Neural cell (in vitro differentiated cells): Measurements from ENCODE around the gene CSTF1. TPM values are rescaled to one million over a fixed set of nuclear protein-coding genes. Genes with fewer than 3 reads are reported as not detected.

Source experiments
- H2AFZ ChIP-seq: fragments of 200-600, 300-800 bp; sonication (generic), shearing (Covaris generic); 2 replicates; pipeline ENCODE4 v1.6.0; 2014; ENCODE audit warnings: low read depth, mild to moderate bottlenecking, antibody characterized with exemption, low read length, moderate library complexity
- H3F3A ChIP-seq: fragments of 200-600 bp; shearing (Covaris generic); 2 replicates; pipeline ENCODE4 v1.6.1; 2016; ENCODE audit warnings: mild to moderate bottlenecking, moderate library complexity, mixed read lengths, antibody characterized with exemption, low read length; ENCODE audit not compliant: insufficient read depth, poor library complexity, severe bottlenecking
- H3K27ac ChIP-seq: fragments of 200-600, 300-800 bp; sonication (generic), shearing (Covaris generic); 2 replicates; pipeline ENCODE4 v1.5.1; 2014; ENCODE audit warnings: mild to moderate bottlenecking, low read length, moderate library complexity
- H3K27me3 ChIP-seq: fragments of 300-800, 200-600 bp; sonication (generic), shearing (Covaris generic); 2 replicates; pipeline ENCODE4 v1.6.0; 2014; ENCODE audit warnings: mild to moderate bottlenecking, low read depth, low read length, moderate library complexity; ENCODE audit not compliant: insufficient read depth
- H3K36me3 ChIP-seq: fragments of 300-800, 200-600 bp; sonication (generic), shearing (Covaris generic); 2 replicates; pipeline ENCODE4 v1.5.1; 2014; ENCODE audit warnings: mild to moderate bottlenecking, antibody characterized with exemption, low read length, moderate library complexity; ENCODE audit not compliant: insufficient read depth
- H3K4me2 ChIP-seq: fragments of 300-800, 200-600 bp; sonication (generic), shearing (Covaris generic); 2 replicates; pipeline ENCODE4 v1.6.0; 2014; ENCODE audit warnings: mild to moderate bottlenecking, low read length
- H3K4me3 ChIP-seq: fragments of 300-800, 200-600 bp; sonication (generic), shearing (Covaris generic); 2 replicates; pipeline ENCODE4 v1.5.1; 2014; ENCODE audit warnings: mild to moderate bottlenecking, low read length, moderate library complexity
- H3K79me2 ChIP-seq: fragments of 200-600 bp; shearing (Covaris generic); replicated peaks from 2 replicates; pipeline ENCODE4 v1.6.0; 2014; ENCODE audit warnings: mild to moderate bottlenecking, low read length, moderate library complexity; ENCODE audit not compliant: insufficient read depth
- H3K9ac ChIP-seq: fragments of 300-800, 200-600 bp; sonication (generic), shearing (Covaris generic); 2 replicates; pipeline ENCODE4 v1.6.1; 2016; ENCODE audit warnings: mild to moderate bottlenecking, low read length, mixed read lengths
- H3K9me2 ChIP-seq: fragments of 200-600 bp; shearing (Covaris generic); 2 replicates; pipeline ENCODE4 v1.6.1; 2016; ENCODE audit warnings: mild to moderate bottlenecking, low read length, mixed read lengths; ENCODE audit not compliant: insufficient read depth
- H3K9me3 ChIP-seq: fragments of 200-600, 300-800 bp; sonication (generic), shearing (Covaris generic); 2 replicates; pipeline ENCODE4 v1.6.1; 2016; ENCODE audit warnings: mild to moderate bottlenecking, mixed run types, low read length, moderate library complexity, mixed read lengths
- H4K20me1 ChIP-seq: fragments of 200-600 bp; shearing (Covaris generic); 2 replicates; pipeline ENCODE4 v1.6.1; 2016; ENCODE audit warnings: mild to moderate bottlenecking, mixed run types; ENCODE audit not compliant: insufficient read depth
- EZH2 ChIP-seq: fragments of 200-600, 300-800 bp; shearing (Covaris generic), sonication (generic); IDR thresholded peaks from 2 replicates; pipeline ENCODE4 v1.6.1; 2014; ENCODE audit warnings: antibody characterized with exemption, low read length, borderline replicate concordance, mild to moderate bottlenecking; ENCODE audit not compliant: insufficient read depth, poor library complexity, severe bottlenecking
- MXI1 ChIP-seq: fragments of 450-650 bp; conservative IDR thresholded peaks from 2 replicates; pipeline ENCODE4 v1.6.1; 2014; ENCODE audit warnings: antibody characterized with exemption, mild to moderate bottlenecking; ENCODE audit not compliant: poor library complexity, severe bottlenecking
- POLR2AphosphoS5 ChIP-seq: IDR thresholded peaks from 2 replicates; pipeline ENCODE4 v1.6.1; 2012
- RAD21 ChIP-seq: fragments of 450-650 bp; conservative IDR thresholded peaks from 2 replicates; pipeline ENCODE4 v1.6.1; 2014; ENCODE audit warnings: antibody characterized with exemption, mild to moderate bottlenecking, moderate library complexity
- REST ChIP-seq: IDR thresholded peaks from 2 replicates; pipeline ENCODE4 v1.6.1; 2012; ENCODE audit warnings: borderline replicate concordance
- TAF1 ChIP-seq: IDR thresholded peaks from 2 replicates; pipeline ENCODE4 v1.6.1; 2012; ENCODE audit warnings: low read depth
- polyA plus RNA-seq: library from polyadenylated mRNA; depleted of rRNA; stranded (reverse); fragments of >200 nt; gene quantifications from 2 replicates; pipeline ENCODE4 v1.2.3, GENCODE V29; 2014

Gene CSTF1
- polyA plus RNA-seq, 1 donor from 2014 or later, result 24.0 TPM

- TF ChIP-seq REST, result no peak
- no peak for TF ChIP-seq TAF1
- TF ChIP-seq EZH2, result no peak
- no peak for TF ChIP-seq RAD21
- TF ChIP-seq POLR2AphosphoS5, result no peak
- TF ChIP-seq MXI1, result no peak
- no peaks in the 10 kb centered on the region for H3K27me3 ChIP-seq
- H4K20me1 ChIP-seq, result no peaks in the 10 kb centered on the region
- H3K9ac ChIP-seq, result no peak overlapping the region
- H3K9me2 ChIP-seq, result no peaks in the 10 kb centered on the region
- H3F3A ChIP-seq, result no peaks in the 10 kb centered on the region
- no peaks in the 10 kb centered on the region for H3K79me2 ChIP-seq
- no peak overlapping the region for H3K4me3 ChIP-seq
- no peaks in the 10 kb centered on the region for H3K9me3 ChIP-seq
- H3K27ac ChIP-seq, result no peak overlapping the region
- no peaks in the 10 kb centered on the region for H3K36me3 ChIP-seq
- H3K4me2 ChIP-seq, result no peak overlapping the region
- no peak overlapping the region for H2AFZ ChIP-seq
Measured at GRCh38 chr20:56454754-56455153, 62.3 kb downstream of the CSTF1 start.

Other genes starting within 250 kb of the CSTF1 start
- gene MC3R, start 143.9 kb upstream of the CSTF1 start, polyA plus RNA-seq, result not detected in 2 replicates
- gene FAM210B, start 33.7 kb upstream of the CSTF1 start, polyA plus RNA-seq, result 6.6 and 7.3 TPM in 2 replicates
- 2.5 and 4.7 TPM in 2 replicates for gene AURKA, start 430 bp upstream of the CSTF1 start, polyA plus RNA-seq
- 0.56 TPM in 1 of 2 replicates, not detected in the other for gene CASS4, start 19.6 kb downstream of the CSTF1 start, polyA plus RNA-seq
- 93.2 and 127 TPM in 2 replicates for gene RTF2, start 76.0 kb downstream of the CSTF1 start, polyA plus RNA-seq
- not detected in 2 replicates for gene FAM209A, start 132.1 kb downstream of the CSTF1 start, polyA plus RNA-seq
- 1.1 TPM in 1 of 2 replicates, not detected in the other for gene FAM209B, start 140.6 kb downstream of the CSTF1 start, polyA plus RNA-seq
- gene TFAP2C, start 236.7 kb downstream of the CSTF1 start, polyA plus RNA-seq, result not detected in 2 replicates